ENCODE results near the gene PTPRK.

PTPRK gene

DNA sequence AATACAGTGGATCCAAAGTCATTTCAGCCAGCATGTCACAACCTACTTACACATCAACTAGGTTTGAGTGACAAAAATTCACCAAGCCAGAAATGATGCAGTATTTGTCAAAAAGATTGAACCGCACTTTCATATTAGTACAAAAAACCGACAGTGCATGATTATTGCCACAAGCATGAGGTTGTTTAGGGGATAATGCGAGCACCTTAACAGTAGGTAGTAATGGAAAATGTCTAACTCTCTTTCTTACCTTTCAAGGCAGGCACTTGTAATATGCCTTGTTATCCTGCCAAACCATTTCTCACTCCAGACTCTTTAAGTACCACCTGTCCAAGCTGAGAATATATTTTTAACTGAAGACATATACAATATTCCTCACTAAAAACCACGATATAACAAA, 349.2 kb downstream of the PTPRK start:
- no peak for DNase-seq

- DNase-seq = no peak
Observed at GRCh38 chr6:128168244-128168643, 352.2 kb downstream of the PTPRK start.

DNA sequence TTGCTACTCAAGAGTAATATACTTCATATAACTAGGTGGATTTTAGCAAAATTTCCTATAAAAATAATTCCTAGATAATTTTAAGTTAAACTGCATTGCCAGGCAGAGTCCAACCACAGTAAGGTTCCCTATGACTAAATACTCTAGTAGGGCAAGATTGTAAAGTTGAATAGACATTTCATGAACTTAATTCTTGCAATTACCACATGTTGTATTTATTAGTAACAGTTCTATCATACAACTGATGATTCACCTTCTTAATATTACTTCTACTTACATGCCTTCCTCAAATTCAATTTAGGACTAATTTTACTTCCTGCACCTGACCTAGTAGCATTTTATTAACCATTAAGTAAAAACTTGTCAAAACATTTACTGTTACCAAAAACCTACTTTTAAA, 352.8 kb downstream of the PTPRK start:
- no peak for DNase-seq

DNA sequence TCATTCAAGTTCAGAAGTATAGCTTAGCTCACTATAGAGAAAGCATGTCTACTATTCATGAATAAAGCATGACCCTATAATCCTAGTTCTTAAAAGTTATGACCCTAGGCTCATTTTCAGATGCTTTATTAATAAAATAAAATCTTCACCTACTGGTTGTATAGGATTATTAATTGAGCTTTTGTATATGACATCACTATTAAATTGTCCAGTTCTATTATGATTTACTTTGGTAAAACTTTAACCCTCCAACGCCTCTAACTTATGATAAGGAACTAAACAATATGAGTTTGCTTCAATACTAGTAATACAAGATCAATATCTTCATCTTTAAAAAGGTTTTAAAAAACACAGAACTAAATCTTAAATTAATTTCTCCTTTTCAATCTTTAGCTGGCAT, 356.1 kb downstream of the PTPRK start:
- DNase-seq = no peak

GRCh38 chr6:128162423-128162822, 358.0 kb downstream of the PTPRK start:
- DNase-seq = no peak

DNA sequence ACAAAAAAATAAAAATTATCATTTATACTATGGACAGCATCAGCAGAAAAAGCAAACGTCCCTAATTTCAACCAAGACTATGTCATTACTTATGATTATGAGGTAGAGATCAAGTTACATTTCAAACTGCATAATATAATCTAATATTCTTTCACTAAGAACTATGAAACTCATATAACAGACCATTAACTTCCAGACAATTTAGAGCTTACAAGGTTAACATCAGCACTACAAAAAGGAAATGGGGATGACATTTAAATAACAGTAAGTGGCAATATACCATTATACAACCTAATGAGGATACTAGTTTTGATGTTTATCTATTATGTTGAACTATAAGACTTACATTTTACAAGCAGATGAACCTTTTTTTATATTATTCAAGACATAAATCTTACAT, 358.6 kb downstream of the PTPRK start:
- DNase-seq = no peak

GRCh38 chr6:128161263-128161662, 359.1 kb downstream of the PTPRK start:
- DNase-seq = no peak

DNA sequence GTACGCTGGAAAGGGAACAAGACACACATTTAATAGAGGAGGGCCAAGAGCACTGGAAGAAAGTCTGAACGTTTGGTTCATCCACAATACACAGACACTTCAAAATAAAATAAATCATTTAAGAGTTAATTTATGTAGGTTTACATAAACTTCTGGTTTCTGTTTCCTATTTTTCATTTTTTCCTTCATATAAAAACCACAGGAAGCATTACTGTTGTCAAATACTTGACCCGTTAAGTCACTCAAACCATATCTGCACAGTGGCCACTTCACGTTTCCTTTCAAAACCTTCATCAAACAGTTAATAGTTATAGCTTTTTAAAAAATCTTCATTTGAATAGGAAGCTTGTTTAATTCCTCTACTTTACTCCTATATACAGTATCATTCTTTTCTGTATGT, 361.9 kb downstream of the PTPRK start:
- DNase-seq = no peak

DNA sequence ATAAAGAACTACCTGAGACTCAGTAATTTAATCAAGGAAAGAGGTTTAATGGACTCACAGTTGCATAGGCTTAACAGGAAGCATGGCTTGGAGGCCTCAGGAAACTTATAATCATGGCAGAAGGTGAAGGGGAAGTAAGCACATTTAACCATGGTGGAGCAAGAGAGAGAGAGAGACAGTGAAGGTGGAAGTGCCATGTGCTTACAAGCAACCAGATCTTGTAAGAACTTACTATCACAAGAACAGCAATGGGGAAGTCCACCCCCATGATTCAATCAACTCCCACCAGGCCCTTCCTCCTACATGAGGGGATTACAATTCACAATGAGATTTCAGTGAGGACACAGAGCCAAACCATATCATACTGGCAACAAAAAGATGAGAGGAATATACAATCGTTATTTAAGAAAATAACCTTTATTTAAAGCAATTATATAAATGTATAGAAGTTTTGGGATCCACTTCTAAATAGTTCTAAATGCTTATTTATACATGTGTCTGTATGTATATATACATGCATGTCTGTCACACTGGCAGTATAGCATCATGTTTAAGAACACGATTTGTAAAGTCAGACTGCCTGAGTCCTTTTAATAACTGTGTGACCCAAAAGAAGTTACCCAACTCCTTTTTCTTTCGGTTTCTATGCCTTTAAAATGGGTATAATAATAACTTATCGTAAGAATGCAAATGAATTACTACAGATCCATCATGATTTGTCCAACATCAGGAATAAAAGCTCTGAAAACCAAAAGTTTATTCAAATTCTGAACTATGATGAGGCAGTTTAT, 363.9 kb downstream of the PTPRK start:
- DNase-seq = no peak

GRCh38 chr6:128155826-128156225, 364.6 kb downstream of the PTPRK start:
- no peak for DNase-seq

DNA sequence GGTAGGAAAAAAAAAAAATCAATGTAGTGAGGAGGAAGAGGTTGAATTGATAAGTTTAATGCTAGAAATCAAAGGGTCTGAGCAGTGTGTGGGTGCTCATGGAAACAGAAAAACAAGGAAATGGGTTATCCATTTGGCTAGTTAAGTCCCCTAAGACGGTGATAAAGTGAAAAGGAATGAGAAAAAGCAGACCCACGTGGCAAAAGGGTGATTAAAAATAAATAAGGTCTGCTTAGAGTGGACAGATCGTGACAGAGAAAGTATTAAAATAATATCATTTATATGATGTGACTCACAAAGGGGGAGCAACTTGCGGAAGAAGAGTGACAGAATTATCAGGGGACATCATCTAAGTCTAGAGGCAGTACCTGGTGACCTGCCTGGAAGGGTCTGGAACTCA, 367.8 kb downstream of the PTPRK start:
- no peak for DNase-seq

GRCh38 chr6:128150376-128150775, 370.0 kb downstream of the PTPRK start:
- DNase-seq = no peak

DNA sequence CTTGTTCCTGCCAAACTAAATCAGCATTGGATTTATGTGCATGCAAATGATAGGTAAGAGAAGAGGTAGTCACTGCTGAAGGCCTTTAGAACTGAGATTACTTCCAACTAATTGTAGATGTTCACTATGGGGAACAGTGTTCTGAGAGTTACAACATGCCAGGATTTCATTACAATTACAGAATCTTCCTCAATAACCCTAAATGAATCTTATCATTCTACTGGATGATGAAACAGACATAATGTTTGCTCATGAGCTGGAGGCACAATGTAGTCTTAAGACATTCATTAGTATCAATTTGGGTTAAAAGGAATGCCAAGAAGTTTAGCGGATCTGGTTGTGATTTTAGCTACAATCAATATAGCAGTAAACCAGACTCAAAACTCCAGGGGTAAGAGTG, 370.6 kb downstream of the PTPRK start:
- DNase-seq = no peak

GRCh38 chr6:128144320-128144719, 376.1 kb downstream of the PTPRK start:
- no peak for DNase-seq

DNA sequence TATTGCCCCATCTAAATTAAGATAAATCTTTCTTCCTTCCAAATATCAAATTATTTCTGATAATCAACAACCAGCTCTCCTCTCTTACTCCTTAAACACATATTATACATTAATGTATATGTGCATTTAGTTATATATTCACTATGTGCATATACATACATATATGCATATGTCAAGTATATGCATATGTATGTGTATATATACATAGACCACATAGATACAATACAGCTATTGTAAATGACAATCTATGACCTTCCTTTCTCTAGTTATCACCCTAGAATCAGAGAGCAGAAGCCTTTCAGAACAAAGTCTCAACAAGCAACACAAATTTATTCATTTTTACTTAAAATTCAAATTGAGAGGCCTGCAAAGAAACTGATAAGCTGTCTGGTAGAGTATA, 378.5 kb downstream of the PTPRK start:
- no peak for DNase-seq

DNA sequence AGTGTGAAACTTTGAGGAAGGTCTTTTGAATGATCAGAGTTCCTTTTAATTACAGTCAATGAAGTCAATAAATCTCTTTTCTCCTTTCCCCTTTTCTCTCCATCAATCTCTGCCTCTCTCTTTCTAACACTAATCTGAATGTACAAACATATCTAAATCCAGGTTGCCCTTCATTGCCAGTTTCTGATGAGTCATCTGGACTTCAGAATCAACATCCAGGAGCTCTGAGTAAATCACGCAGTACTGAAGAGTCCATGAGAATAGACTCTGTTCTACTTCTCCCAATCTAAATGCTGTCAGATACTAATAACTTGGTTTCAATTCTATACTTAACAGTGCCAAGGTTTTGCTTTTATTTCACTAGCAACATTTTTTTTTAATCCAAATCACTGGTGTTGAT, 380.9 kb downstream of the PTPRK start:
- no peak for DNase-seq

GRCh38 chr6:128138694-128139093, 381.7 kb downstream of the PTPRK start:
- DNase-seq = no peak

DNA sequence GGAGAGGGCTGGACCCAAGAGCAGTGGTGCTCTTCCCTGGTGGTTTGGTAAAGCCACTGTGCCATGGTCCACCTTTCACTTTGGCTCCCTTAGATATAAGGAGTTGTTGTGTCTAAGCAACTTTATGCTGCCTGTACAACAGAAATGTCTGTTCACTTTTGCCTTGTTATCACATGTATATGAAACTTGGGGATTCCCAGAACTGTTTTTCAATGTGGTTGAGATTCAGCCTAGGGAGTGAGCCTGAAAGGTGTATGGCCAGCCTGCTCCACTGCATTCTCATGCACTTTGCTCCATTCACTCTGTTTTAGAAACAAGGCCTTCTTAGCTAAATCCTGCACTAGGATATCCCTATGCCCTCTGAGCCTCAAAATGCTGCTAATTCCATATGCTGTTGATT, 385.1 kb downstream of the PTPRK start:
- no peak for DNase-seq

- DNase-seq = no peak
Observed at GRCh38 chr6:128131566-128131965, 388.8 kb downstream of the PTPRK start.

DNA sequence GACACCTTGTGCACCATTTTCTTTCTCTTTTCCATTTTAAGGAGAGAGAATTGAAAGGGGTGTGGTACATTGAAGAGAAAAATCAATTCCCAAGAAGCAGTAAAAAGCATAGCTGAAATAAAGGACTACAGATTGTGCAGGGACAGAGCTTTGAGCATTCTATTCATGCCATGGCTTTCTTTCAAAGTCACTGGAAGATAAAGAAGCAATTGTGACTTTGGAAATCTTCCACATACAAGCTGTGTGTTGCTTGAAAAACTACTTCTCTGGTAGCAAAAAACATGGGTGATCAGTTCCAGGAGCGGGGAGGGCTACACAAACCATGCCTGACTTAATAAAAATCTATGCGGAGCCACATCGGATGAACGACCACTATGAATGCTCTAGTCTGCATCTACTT, 389.4 kb downstream of the PTPRK start:
- DNase-seq = no peak

DNA sequence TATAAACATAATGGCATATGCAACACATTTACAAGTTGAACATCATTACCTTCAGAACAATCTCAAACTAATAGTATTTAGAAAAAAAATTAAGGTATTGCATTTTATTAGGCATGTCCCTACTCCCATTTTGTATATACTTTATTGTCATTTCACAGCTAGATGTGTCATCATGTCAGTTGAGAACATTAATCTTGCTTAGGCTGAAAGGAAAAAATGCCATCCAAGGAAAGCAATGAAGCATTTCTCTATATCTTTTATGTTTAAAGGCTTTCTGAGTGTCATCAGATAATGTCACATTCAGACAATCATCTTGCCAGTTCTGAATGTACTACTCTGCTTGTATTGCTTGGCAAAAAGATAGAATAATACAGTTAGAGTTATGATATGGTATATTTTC, 390.7 kb downstream of the PTPRK start:
- no peak for DNase-seq

DNA sequence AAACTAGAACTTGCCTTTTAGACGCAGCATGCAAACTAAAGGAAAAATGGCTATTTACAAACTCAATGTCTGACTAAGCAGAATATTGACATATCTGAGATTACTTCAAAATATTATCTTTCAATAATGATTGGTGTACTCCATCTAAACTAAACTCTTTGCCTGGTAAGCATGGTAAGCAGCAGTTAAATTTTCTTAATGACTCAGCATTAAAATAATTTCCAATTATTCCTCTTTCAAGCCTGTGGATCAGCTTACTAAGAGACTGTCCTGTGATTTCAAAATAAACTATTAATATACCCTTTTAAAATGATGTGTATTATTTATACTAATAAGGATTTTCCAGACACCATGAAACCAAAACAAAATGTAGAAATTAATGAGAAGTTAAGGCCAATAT, 392.7 kb downstream of the PTPRK start:
- DNase-seq = no peak

- no peak for DNase-seq
Observed at GRCh38 chr6:128124713-128125112, 395.7 kb downstream of the PTPRK start.

GRCh38 chr6:128121610-128122009, 398.8 kb downstream of the PTPRK start:
- DNase-seq = no peak

GRCh38 chr6:128121190-128121589, 399.2 kb downstream of the PTPRK start:
- no peak for DNase-seq

Data from NK-92 treated with Interleukin-12 subunit alpha and Interleukin-12 subunit beta, amount 100 ng/mL, for 24 hours (cell line).